HEK293 (cell line): Measurements from ENCODE around the gene CACNA2D4.
"Not testable (repeated sequence)": the region's sequence is repeated elsewhere in the genome, so short reads cannot be mapped to it uniquely, and the experiment has no call there.

ENCODE experiments used
- CTCF ChIA-PET: fragments of 350-600 bp; formaldehyde crosslinking; extraction: SDS; loops from one replicate; lab custom pipeline; 2021; ENCODE audit warnings: antibody characterized with exemption; lab: Yijun Ruan, JAX
- POLR2A ChIA-PET: fragments of 300-600 bp; formaldehyde crosslinking; extraction: SDS; loops from one replicate; lab custom pipeline; 2020; ENCODE audit warnings: antibody characterized with exemption, inconsistent platforms; lab: Yijun Ruan, JAX
- H3K27ac ChIP-seq: fragments of 200-500 bp; sonication (Bioruptor generic); 2 replicates; pipeline ENCODE4 v1.5.1; 2014; ENCODE audit warnings: low read depth, low read length, control low read depth, inconsistent platforms; ENCODE audit errors: extremely low read depth
- H3K36me3 ChIP-seq, 2 experiments: fragments of 200-500 bp in 1 of 2; sonication (Bioruptor generic) in 1 of 2; 1 replicate in 1 of 2; 2 replicates in 1 of 2; pipeline ENCODE4 v1.5.1; 2014 to 2017; ENCODE audit warnings: inconsistent platforms in 2 of 2, low read length in 2 of 2; ENCODE audit not compliant: control insufficient read depth in 2 of 2, insufficient read depth in 1 of 2
- H3K4me1 ChIP-seq: fragments of 200-500 bp; sonication (Bioruptor generic); 2 replicates; pipeline ENCODE4 v1.5.1; 2014; ENCODE audit warnings: mild to moderate bottlenecking, low read length, inconsistent platforms; ENCODE audit not compliant: control insufficient read depth, insufficient read depth
- H3K4me3 ChIP-seq: 2 replicates; pipeline ENCODE4 v1.5.1; 2011; ENCODE audit warnings: low read depth, mild to moderate bottlenecking, control low read depth, low read length, moderate library complexity
- H3K9me3 ChIP-seq: fragments of 200-500 bp; sonication (Bioruptor generic); 2 replicates; pipeline ENCODE4 v1.5.1; 2014; ENCODE audit warnings: low read depth, low read length, inconsistent platforms; ENCODE audit not compliant: control insufficient read depth, insufficient read depth
- BCL11B ChIP-seq: fragments of 450-650 bp; formaldehyde crosslinking; IDR thresholded peaks from 2 replicates; pipeline ENCODE4 v1.5.1; 2016; ENCODE audit warnings: low read depth, missing biosample characterization, missing genetic modification characterization
- BCL6B ChIP-seq: fragments of 450-650 bp; formaldehyde crosslinking; IDR thresholded peaks from 2 replicates; pipeline ENCODE4 v1.5.1; 2017; ENCODE audit warnings: missing biosample characterization, missing genetic modification characterization
- EGR2 ChIP-seq: fragments of 450-650 bp; formaldehyde crosslinking; IDR thresholded peaks from 2 replicates; pipeline ENCODE4 v1.5.1; 2016; ENCODE audit warnings: low read depth, missing biosample characterization, missing genetic modification characterization
- KLF1 ChIP-seq: fragments of 450-650 bp; formaldehyde crosslinking; IDR thresholded peaks from 2 replicates; pipeline ENCODE4 v1.5.1; 2016; ENCODE audit warnings: missing biosample characterization, missing genetic modification characterization
- KLF17 ChIP-seq: fragments of 450-650 bp; formaldehyde crosslinking; IDR thresholded peaks from 2 replicates; pipeline ENCODE4 v1.5.1; 2016; ENCODE audit warnings: missing biosample characterization, missing genetic modification characterization
- REPIN1 ChIP-seq: fragments of 450-650 bp; formaldehyde crosslinking; IDR thresholded peaks from 2 replicates; pipeline ENCODE4 v1.5.1; 2017; ENCODE audit warnings: missing biosample characterization, missing genetic modification characterization, low read depth
- SALL2 ChIP-seq: fragments of 450-650 bp; formaldehyde crosslinking; IDR thresholded peaks from 2 replicates; pipeline ENCODE4 v1.5.0; 2017; ENCODE audit warnings: missing biosample characterization, mild to moderate bottlenecking, missing genetic modification characterization, borderline replicate concordance
- ZFHX2 ChIP-seq: fragments of 450-650 bp; formaldehyde crosslinking; conservative IDR thresholded peaks from 2 replicates; pipeline ENCODE4 v1.5.1; 2016; ENCODE audit warnings: missing biosample characterization, missing genetic modification characterization
- ZIC2 ChIP-seq: fragments of 450-650 bp; formaldehyde crosslinking; IDR thresholded peaks from 2 replicates; pipeline ENCODE4 v1.5.1; 2016; ENCODE audit warnings: missing biosample characterization, missing genetic modification characterization
- ZNF221 ChIP-seq: fragments of 450-650 bp; formaldehyde crosslinking; IDR thresholded peaks from 2 replicates; pipeline ENCODE4 v1.5.1; 2017; ENCODE audit warnings: missing biosample characterization, missing genetic modification characterization, borderline replicate concordance
- ZNF366 ChIP-seq: fragments of 450-650 bp; formaldehyde crosslinking; conservative IDR thresholded peaks from 2 replicates; pipeline ENCODE4 v1.5.1; 2016; ENCODE audit warnings: missing biosample characterization, missing genetic modification characterization
- ZNF555 ChIP-seq: fragments of 450-650 bp; formaldehyde crosslinking; conservative IDR thresholded peaks from 2 replicates; pipeline ENCODE4 v1.5.1; 2017; ENCODE audit warnings: missing biosample characterization, mild to moderate bottlenecking, missing genetic modification characterization, inconsistent platforms
- ZNF596 ChIP-seq: fragments of 450-650 bp; IDR thresholded peaks from 2 replicates; pipeline ENCODE4 v1.5.0; 2018; ENCODE audit warnings: missing biosample characterization, mild to moderate bottlenecking, missing genetic modification characterization, moderate library complexity
- ZNF701 ChIP-seq: fragments of 450-650 bp; formaldehyde crosslinking; IDR thresholded peaks from 2 replicates; pipeline ENCODE4 v1.5.1; 2016; ENCODE audit warnings: missing biosample characterization, missing genetic modification characterization
- ZSCAN5A ChIP-seq: fragments of 450-650 bp; formaldehyde crosslinking; IDR thresholded peaks from 2 replicates; pipeline ENCODE4 v1.5.1; 2016; ENCODE audit warnings: missing biosample characterization, missing genetic modification characterization

The CACNA2D4 gene

GRCh38 chr12:1820191-1820895, 98.1 kb downstream of the CACNA2D4 start, which contains the start of gene LRTM2:
TSS of gene LRTM2 (plus strand) at chr12:1820565. CDS start at chr12:1828149, 7,584 bp downstream.
- Histone ChIP-seq H3K27ac (no peak within 1 kb of the TSS), H3K9me3 (no peaks in the 10 kb centered on the region), H3K4me3 (no peak within 1 kb of the TSS), H3K4me1 (no peaks in the 10 kb centered on the region), H3K36me3 (no peaks in the 10 kb centered on the region)
- TF ChIP-seq BCL11B (no peak), ZNF366 (tag by site-specific recombination) (peak; percentile 34; the same call in 1 of the 2 replicates)
- POLR2A ChIA-PET: no interaction called here
- CTCF ChIA-PET: no interaction called here

- TF ChIP-seq KLF17: no peak
- no peak for TF ChIP-seq SALL2
- TF ChIP-seq ZNF555: no peak
- TF ChIP-seq ZNF701 (tag by site-specific recombination): no peak
- no peak for TF ChIP-seq REPIN1
- TF ChIP-seq BCL6B (tag by site-specific recombination): no peak
- no peak for TF ChIP-seq ZSCAN5A (tag by site-specific recombination)
- ChIA-PET CTCF (no interaction called here), POLR2A (no interaction called here)
- Histone ChIP-seq H3K27ac (no peak overlapping the region), H3K4me1 (no peaks in the 10 kb centered on the region), H3K4me3 (no peak overlapping the region), H3K36me3 (no peaks in the 10 kb centered on the region), H3K9me3 (no peaks in the 10 kb centered on the region)
Measured at GRCh38 chr12:1819571-1819970, 98.9 kb downstream of the CACNA2D4 start.

- H3K4me1 ChIP-seq: no peaks in the 10 kb centered on the region
- H3K36me3 ChIP-seq: no peaks in the 10 kb centered on the region
- ChIA-PET POLR2A (no interaction called here), CTCF (no interaction called here)
- peak; percentile 65 for TF ChIP-seq ZFHX2 (tag by site-specific recombination)
- TF ChIP-seq EGR2 (tag by site-specific recombination): peak; percentile 25; the same call in 1 of the 2 replicates
- no peak for TF ChIP-seq ZIC2 (tag by site-specific recombination)
- TF ChIP-seq ZNF596: no peak
- no peak for TF ChIP-seq ZNF221 (tag by site-specific recombination)
- H3K9me3 ChIP-seq: no peaks in the 10 kb centered on the region
- H3K27ac ChIP-seq: no peak overlapping the region
- no peak overlapping the region for H3K4me3 ChIP-seq
Measured at GRCh38 chr12:1819050-1819449, 99.4 kb downstream of the CACNA2D4 start.

- H3K36me3 ChIP-seq, CTCF ChIA-PET, H3K9me3 ChIP-seq, H3K27ac ChIP-seq, POLR2A ChIA-PET: not testable (repeated sequence)
- peak; percentile 52 for TF ChIP-seq KLF1 (tag by site-specific recombination)
- TF ChIP-seq, all 188 proteins: peak for 1; not testable (repeated sequence) for 187
- H3K4me3 ChIP-seq, H3K4me1 ChIP-seq: not testable (repeated sequence)
Measured at GRCh38 chr12:1817928-1818327, 100.5 kb downstream of the CACNA2D4 start.
